ENCODE results near the gene ASAH2.

GRCh38 chr10:50248062-50248461, 3.3 kb downstream of the ASAH2 start:
- TF ChIP-seq, protein P1, sequence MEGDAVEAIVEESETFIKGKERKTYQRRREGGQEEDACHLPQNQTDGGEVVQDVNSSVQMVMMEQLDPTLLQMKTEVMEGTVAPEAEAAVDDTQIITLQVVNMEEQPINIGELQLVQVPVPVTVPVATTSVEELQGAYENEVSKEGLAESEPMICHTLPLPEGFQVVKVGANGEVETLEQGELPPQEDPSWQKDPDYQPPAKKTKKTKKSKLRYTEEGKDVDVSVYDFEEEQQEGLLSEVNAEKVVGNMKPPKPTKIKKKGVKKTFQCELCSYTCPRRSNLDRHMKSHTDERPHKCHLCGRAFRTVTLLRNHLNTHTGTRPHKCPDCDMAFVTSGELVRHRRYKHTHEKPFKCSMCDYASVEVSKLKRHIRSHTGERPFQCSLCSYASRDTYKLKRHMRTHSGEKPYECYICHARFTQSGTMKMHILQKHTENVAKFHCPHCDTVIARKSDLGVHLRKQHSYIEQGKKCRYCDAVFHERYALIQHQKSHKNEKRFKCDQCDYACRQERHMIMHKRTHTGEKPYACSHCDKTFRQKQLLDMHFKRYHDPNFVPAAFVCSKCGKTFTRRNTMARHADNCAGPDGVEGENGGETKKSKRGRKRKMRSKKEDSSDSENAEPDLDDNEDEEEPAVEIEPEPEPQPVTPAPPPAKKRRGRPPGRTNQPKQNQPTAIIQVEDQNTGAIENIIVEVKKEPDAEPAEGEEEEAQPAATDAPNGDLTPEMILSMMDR (conservative IDR thresholded peaks at IDR 0.05 in 1 of 2, IDR thresholded peaks at IDR 0.05 in 1 of 2; ENCODE audit: extremely low read depth in 1 of 2, insufficient read depth in 1 of 2, low read depth in 1 of 2, low read length in 2 of 2): no peak
- no peak for TF ChIP-seq EZH2 (IDR thresholded peaks at IDR 0.05; ENCODE audit: borderline replicate concordance, low read length)

All from mammary epithelial cell (primary cell).